Prostate gland (tissue), 2 donors: ENCODE results near the gene SPRYD3.

ENCODE experiments used
- POLR2A ChIP-seq: fragments of 450-650 bp; IDR thresholded peaks from one replicate; pipeline ENCODE4 v1.6.1; 2016; ENCODE audit warnings: antibody characterized with exemption, mild to moderate bottlenecking
- TF ChIP-seq, protein P1 (sequence below), 4 experiments: fragments of 200-600 bp in 2 of 4; fragments of 450-650 bp in 2 of 4; sonication (generic) in 2 of 4; IDR thresholded peaks; 1 replicate in 3 of 4; 2 replicates in 1 of 4; pipeline ENCODE4 v1.5.1; 2016 to 2019; ENCODE audit warnings: antibody characterized with exemption in 4 of 4, mild to moderate bottlenecking in 2 of 4, moderate library complexity in 2 of 4

DNA sequence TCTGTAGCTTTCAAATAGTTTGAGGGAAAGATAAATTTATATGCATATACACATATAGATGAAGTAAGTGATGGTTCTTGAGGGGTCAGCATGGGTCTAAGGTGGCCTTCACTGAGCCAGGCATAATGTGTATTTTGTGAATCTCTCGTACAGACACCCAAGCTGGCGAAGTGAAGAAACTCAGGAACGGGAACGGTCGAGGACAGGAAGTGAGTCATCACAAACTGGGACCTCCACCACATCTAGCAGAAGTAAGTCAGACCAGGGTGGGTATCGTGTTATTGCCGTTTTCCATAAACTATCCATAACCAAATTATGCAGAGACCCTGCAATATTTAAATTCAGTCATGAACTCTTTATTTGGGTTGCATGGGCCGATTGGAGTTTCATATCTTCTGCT, 44.7 kb downstream of the SPRYD3 start:
- TF ChIP-seq, protein P1, sequence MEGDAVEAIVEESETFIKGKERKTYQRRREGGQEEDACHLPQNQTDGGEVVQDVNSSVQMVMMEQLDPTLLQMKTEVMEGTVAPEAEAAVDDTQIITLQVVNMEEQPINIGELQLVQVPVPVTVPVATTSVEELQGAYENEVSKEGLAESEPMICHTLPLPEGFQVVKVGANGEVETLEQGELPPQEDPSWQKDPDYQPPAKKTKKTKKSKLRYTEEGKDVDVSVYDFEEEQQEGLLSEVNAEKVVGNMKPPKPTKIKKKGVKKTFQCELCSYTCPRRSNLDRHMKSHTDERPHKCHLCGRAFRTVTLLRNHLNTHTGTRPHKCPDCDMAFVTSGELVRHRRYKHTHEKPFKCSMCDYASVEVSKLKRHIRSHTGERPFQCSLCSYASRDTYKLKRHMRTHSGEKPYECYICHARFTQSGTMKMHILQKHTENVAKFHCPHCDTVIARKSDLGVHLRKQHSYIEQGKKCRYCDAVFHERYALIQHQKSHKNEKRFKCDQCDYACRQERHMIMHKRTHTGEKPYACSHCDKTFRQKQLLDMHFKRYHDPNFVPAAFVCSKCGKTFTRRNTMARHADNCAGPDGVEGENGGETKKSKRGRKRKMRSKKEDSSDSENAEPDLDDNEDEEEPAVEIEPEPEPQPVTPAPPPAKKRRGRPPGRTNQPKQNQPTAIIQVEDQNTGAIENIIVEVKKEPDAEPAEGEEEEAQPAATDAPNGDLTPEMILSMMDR (IDR thresholded peaks at IDR 0.05): no peak
- TF ChIP-seq POLR2A: no peak
